Measurements from ENCODE around the gene CLIC4.
"Not testable (repeated sequence)": the region's sequence is repeated elsewhere in the genome, so short reads cannot be mapped to it uniquely, and the experiment has no call there.

The CLIC4 gene

DNA sequence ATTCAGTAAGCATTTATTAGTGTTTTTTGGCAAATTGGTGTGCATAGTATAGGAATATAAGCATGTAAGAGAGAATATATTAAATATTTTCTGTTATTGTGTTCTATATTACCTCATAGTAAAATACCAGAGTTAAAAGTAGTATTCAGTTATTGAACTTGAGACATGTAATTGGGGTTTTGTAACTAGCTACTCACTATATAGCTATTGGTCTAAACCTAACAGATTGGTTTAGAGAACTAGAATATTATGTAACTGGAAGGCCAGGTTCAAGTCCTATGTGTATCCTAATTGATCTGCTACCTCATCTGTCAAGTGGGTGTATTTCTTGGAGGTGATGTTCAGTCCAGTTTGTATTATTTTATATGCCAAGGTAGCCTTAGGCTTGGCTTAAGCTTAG is 26.3 kb downstream of the CLIC4 start:
- DNase-seq (ENCODE audit: low read depth in 2 of 2), result no peak

DNA sequence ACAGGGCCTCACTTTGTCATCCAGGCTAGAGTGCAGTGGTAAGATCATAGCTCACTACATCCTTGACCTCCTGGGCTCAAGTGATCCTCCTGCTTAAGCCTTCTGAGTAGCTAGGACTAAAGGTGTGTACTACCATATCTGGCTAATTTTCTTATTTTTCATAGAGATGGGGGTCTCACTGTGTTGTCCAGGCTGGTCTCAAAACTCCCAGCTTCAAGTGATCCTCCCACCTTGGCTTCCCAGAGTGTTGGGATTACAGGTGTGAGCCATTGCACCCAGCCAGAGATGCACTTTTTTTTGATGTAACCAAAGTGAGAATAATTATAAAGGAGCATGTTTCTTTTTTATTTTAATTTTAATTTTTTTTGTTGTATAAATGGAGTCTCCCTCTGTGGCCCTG is 28.4 kb downstream of the CLIC4 start:
- no peak for DNase-seq (ENCODE audit: low read depth in 2 of 2)

DNA sequence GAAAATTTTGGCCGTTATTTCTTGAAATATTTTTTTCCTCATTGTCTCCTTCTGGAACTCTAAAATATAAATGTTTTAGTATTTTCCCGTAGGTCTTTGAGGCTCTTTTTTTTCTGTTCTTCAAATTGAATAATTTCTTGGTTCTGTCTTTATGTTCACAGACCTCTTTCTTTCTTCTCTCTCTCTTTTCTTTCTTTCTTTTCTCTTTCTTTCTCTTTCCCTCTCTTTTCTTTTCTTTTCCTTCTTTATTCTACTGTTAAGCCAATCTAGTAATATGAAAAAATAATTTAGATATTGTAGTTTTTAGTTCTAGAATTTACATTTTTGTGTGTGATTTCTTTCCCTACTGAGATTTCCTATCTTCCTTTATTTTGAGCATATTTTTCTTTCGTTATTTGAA is 30.1 kb downstream of the CLIC4 start:
- DNase-seq (ENCODE audit: low read depth in 2 of 2), result no peak

DNA sequence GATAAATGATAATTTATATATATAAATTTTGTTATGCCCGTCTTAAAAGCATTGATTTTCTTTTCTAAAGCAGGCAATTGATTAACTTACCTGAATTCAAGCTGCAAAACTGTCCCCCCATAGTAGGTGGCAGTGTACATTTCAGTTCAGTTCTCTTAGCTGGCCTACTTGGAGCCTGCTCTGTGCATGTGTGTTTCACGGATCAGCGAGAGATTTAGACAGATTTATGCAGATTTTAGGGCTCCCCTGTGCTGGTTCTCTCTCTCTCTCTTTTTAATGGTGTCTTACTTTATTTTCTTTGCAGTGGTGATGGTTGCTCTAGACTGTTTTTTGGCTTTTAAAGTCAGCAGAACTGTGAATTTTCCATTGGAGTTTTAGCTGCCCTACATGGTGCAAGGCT is 30.7 kb downstream of the CLIC4 start:
- no peak for DNase-seq (ENCODE audit: low read depth in 2 of 2)

DNA sequence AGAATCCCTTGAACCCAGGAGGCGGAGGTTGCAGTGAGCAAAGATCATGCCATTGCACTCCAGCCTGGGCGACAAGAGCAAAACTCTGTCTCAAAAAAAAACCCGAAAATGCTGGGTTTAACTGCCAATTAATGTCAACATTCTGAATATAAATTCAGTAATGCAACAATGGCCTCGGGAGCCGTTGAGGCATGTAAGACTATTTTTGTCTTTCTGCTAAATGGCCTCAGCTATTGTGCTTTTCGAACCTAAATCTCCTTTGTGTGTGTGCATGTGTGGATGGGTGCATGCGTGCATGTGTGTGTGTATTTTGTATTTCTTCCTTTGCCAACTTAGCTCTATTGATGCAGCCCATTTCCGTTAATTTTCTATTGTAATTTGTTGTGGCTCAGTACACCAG is 31.6 kb downstream of the CLIC4 start:
- no peak for DNase-seq (ENCODE audit: low read depth in 2 of 2)

DNA sequence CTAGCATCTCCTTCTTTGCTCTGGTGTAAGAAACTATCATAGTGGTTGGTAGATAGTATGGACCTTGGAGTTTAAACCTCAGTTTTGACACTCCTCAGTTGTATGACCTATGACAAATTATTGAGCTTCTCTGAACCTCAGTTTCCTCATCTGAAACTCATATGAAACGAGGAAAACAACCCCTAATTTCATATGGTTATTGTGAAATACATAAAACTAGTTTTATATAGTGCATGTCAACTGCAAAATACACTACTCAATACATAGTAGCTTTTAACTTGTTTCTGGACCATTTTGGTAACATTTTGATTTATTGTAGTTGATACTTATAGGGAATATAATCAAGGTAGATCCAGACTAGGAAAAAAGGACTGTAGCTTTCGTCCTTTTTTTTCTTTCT is 32.9 kb downstream of the CLIC4 start:
- DNase-seq (ENCODE audit: low read depth in 2 of 2), result no peak

DNA sequence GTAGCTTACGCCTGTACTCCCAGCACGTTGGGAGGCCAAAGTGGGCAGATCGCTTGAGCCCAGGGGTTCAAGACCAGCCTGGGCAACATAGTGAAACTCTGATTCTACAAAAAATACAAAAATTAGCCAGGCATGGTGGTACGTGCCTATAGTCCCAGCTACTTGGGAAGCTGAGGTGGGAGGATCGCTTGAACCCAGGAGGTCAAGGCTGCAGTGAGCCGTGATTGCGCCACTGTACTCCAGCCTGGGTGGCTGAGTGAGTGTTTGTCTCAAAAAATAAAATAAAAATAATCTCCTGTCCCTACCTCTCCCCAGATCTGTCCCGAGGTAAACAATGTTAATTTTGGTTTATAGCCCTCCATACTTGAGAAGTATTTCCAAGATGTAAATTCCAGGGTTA is 34.0 kb downstream of the CLIC4 start:
- not testable (repeated sequence) for DNase-seq (ENCODE audit: low read depth in 2 of 2)

DNA sequence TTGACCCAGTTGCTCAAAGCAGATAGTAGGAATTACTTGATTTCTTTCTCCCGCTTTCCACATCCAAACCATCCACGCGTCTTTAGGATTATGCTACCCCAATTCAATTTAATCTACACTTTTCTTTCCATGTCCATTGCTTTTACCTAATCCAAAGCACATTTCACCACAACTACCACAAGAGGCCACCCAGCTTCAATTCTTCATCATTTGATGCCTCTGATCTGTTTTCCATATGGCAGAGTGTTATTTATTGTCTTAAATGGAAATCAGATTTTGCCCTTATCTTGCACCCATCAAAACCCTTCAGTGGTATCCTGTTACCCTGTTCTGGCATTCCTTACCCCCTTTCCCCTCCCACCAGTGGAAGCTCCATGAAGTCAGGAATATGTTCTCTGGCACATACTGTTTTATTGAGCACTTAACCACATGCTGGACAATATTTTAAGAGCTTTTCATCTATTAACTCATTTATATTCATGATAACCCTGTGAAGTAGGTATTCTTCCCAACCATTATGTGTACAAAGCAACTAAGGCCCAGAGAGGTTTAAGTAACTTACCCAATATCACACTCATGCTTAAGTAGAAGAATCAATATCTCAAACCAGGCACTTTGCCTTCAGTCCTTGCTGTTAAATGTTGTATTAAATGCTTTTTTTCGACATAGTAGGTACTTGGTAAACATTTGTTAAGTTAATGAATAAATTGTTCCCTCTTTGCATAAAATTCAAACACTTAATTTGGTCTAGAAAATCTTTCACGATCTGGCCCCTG is 34.6 kb downstream of the CLIC4 start:
- no peak for DNase-seq (ENCODE audit: low read depth in 2 of 2)

DNA sequence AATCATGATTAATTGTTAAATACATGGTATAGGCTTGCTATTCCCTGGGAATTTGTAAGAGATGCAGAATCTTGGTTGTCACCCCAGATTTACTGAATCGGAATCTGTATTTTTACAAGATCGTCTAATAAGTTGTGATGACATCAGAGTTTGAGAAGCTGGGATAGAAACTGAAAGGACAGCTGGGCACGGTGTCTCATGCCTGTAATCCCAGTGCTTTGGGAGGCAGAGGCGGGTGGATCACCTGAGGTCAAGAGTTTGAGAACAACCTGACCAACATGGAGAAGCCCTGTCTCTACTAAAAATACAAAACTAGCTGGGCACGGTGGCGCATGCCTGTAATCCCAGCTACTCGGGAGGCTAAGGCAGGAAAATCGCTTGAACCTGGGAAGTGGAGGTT is 35.4 kb downstream of the CLIC4 start:
- DNase-seq (ENCODE audit: low read depth in 2 of 2), result not testable (repeated sequence)

DNA sequence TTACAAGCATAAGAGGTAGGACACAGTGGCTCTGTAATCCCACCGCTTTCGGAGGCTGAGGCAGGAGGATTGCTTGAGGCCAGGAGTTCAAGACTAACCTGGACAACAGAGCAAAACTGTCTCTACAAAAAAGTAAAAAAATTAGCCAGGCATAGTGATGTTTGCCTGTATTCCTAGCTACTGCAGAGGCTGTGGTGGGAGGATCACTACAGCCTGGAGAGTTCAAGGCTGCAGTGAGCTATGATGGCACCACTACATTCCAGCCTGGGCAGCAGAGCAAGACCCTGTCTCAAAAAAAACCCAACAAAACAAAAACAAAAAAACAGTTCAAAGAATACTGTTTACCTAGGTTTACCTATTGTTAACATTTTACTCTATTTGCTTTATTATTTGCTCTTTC is 37.4 kb downstream of the CLIC4 start:
- DNase-seq (ENCODE audit: low read depth in 2 of 2), result no peak

DNA sequence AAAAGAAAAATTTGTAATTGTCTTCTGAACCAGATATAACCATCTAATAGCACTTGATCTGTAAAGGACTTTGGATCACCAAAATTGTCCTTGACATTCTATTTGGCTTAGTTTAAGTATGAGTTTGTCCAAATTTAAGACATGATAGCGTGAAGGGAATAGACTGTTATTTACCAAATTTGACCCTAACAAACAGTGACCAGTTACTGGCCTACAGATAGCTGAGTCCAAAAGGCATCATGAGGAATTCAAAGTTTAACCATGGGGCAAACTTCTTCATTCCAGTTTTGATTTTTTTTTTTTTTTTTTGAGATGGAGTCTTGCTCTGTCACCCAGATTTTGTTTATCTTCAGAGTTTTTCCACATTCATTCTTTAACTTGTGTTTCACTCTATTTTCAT is 38.5 kb downstream of the CLIC4 start:
- no peak for DNase-seq (ENCODE audit: low read depth in 2 of 2)

DNA sequence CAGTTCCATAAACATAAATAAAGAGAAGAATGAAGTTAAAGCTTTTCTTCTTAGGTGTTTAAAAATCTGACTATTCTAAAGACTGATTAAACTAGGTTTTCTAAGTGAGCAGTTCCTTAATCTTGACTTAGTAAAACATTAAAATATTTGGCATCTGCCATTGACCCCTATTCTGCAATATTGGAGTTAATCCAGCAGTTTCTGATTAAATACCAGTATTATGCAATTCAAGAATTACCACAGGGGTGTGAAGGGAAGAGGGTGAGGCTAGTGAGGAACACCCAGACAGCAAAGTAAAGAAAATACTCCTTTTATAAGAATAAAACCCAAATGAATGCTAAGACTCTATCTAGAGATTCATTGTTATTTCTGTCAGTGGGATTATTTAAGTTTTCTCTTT is 40.9 kb downstream of the CLIC4 start:
- DNase-seq (ENCODE audit: low read depth in 2 of 2), result no peak

DNA sequence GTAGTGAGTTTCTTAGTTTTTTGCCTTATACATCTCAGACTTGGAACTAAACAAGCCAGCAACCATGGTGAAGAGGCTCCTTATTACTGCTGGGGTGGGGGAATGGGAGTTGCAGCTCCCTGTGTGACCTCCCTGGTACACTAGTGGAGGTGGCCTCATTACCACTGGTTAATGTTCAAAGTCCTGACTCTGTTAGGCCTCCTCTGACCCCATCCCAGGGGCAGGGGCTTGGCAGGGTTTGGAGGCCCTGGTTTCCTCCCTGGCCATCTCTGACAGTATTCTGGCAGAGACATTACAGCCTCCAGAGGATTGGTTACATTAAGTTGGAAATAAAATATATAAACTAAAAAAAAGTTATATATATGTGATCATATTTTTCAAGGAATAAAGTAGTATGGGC is 45.2 kb downstream of the CLIC4 start:
- no peak for DNase-seq (ENCODE audit: low read depth in 2 of 2)

DNA sequence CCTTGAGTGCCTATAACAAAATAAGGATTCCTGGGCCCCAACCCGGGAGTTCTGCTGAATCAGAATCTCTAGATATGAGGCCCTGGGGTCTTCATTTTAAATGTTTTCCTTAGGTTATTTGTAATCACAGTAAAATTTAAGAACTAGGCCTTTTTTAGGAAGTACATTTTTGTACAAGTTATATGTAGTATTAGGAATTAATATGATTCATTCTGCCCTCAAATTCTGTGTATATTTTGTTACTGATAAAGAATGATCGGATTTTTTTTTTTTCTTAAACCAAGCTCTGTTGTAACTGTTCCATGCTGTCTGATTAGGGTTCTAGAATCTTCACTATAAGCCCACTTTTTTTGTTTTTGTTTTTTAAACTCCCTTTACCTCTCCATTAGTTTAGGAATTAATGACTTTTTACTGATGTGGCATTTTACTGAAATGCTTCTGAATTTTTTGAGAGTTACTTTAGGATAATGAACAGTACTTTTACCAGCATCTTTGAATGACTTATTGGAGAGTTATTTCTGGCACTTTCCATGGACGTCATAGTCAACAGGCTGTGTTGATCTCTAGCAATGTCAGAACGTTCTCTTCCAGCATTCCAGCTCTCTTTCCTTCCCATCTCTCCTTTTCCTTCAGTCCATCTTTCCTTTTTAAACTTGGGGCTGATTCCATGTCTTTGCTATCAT is 48.3 kb downstream of the CLIC4 start:
- no peak for DNase-seq (ENCODE audit: low read depth in 2 of 2)

DNA sequence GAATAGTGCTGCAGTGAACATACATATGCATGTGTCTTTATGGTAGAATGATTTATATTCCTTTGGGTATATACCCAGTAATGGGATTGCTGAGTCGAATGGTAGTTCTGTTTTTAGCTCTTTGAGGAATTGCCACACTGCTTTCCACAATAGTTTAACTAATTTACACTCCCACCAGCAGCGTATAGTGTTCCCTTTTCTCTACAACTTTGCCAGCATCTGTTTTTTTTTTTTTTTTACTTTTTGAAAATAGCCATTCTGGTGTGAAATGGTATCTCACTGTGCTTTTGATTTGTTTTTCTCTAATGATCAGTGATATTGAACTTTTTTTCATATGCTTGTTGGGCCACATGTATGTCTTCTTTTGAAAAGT is 48.9 kb downstream of the CLIC4 start:
- not testable (repeated sequence) for DNase-seq (ENCODE audit: low read depth in 2 of 2)

DNA sequence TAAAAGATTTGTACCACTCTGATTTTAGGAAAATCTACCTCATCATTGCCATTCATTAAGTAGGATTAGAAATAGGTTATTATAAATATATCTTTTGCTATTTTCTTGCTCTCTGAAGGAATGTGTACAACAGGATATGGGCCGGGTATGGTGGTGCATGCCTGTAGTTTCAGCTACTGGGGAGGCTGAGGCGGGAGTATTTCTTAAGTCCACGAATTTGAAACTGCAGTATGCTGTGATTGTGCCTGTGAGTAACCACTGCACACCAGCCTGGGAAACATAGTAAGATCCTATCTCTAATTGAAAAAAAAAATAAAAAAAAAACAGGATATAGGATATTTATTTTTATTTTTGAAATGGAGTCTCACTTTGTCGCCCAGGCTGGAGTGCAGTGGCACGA is 50.0 kb downstream of the CLIC4 start:
- DNase-seq (ENCODE audit: low read depth in 2 of 2), result no peak

DNA sequence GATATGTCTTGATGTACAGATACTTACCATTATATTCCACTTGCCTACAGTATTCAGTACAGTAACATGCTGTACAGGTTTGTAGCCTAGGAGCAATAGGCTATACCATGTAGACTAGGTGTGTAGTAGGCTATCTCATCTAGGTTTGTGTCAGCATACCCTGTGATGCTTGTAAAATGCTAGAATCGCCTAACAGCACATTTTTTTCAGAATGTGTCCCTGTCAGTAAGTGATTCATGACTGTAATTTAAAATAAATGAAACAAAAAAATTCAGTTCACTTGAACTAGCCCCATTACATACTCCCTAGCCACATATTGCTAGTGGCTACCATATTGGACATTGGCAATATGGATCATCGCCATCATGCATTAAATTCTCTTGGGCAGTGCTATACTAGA is 51.3 kb downstream of the CLIC4 start:
- no peak for DNase-seq (ENCODE audit: low read depth in 2 of 2)

DNA sequence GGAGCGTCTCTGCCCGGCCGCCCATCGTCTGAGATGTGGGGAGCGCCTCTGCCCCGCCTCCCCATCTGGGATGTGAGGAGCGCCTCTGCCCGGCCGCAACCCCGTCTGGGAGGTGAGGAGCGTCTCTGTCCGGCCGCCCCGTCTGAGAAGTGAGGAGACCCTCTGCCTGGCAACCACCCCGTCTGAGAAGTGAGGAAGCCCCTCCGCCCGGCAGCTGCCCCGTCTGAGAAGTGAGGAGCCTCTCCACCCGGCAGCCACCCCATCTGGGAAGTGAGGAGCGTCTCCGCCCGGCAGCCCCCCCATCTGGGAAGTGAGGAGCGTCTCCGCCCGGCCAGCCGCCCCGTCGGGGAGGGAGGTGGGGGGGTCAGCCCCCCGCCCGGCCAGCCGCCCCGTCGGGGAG is 54.0 kb downstream of the CLIC4 start:
- DNase-seq (ENCODE audit: low read depth in 2 of 2), result not testable (repeated sequence)

DNA sequence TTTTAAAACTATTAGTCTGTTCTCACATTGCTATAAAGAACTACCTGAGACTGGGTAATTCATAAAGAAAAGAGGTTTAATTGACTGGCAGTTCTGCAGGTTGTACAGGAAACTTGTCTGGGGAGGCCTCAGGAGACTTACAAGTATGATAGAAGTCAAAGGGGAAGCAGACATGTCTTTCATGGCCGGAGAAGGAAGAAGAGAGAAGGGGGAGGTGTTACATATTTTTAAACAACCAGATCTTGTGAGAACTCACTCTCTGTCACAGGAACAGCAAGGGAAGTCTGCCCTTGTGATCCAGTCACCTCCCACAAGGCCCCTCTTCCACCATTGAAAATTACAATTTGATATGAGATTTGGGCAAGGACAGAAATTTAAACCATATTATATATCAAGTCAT is 55.9 kb downstream of the CLIC4 start:
- DNase-seq (ENCODE audit: low read depth in 2 of 2), result no peak

DNA sequence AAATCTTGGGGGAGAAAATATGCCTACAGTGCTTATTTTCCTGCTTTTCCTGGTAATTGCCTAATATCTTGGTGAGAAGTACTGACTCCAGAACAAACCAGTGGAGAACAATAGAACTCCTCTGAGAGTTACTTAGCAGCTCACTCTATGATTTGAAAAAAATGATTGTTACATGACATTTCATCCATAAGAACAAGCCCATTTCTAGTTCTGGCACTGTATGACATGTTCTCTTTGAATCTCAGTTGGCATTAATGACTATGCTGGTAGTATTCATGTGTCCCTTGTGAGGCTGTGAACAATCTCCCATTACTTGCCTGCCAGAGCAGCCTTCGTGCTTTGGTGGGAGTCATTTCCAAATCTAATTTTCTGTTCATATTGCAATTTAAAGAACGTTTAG is 58.0 kb downstream of the CLIC4 start:
- no peak for DNase-seq (ENCODE audit: low read depth in 2 of 2)

DNA sequence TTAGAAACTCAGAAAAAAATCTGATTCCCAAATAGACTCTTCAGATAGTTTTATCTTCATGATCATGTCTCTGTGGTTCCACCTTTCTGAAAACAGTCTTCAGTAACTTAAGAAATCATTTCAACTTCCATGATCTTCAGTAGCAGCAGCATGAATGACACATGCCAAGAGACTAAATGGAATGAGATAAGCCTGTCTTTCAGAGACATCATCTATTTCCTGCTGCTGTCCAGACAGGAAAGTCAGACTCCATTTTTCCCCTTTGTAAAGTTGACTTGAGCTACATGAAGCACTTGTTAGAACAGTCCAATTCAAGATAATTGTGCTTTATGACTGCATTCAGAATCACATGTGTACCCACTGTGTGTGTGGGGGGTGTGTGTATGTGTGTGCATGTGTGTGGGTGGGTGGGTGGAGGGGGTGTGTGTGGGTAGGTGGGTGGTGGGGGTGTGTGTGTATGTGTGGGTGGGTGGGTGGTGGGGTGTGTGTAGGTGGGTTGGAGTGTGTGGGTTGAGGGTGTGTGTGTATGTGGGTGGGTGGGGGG is 58.8 kb downstream of the CLIC4 start:
- no peak for DNase-seq (ENCODE audit: low read depth in 2 of 2)

DNA sequence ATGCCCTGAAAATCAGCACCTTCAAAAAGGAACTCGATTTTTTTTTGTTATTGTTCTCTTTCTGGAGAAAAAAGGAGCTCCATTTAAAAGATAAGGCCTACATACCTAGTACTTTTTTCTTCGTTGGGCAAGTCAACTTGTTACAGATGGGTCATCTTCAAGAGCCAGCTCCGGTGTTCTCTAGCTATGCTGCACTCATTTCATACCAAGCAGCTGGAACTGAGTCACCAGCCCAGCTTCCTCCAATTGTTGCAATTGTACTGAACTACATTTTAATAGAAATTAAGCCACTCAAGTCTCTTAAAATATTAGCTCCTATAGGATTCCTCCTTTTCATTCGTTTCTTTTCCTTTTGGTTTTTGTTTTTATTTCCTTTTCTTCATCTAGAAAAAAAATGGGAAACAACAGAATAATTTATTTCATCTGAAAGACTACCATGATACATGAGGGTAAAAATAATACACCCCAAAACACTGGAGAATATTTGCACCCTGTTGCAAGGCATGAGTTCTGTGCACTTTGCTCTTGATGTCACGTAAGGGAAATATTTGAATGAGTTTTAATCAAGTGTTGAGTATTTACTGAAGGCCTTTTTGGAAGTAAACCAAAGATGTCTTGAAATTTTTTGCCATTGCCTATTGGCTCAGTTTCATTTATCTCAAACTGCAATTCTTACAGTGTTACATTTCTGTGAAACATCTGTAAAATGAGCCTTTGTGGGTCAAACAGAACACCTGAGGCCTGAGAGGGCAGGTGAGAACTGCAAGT is 60.5 kb downstream of the CLIC4 start:
- no peak for DNase-seq (ENCODE audit: low read depth in 2 of 2)

DNA sequence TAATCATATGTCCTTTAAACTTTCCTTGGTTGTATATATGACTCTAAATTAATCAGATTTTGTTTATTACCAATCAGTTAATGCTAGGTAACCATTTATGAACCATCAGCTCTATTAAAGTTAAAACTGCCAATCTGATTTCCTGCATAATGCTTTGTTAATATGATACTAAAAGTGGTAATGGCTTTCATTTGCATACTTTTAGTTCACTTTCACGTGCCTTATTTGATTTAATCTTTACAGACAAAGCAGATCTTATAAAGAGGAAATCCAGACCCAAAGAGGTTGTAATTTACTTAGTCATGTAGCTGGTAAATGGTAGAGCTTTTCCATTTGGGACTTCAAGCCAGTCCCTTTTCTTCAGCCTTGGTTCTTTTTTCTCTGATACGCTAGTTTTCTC is 61.3 kb downstream of the CLIC4 start:
- no peak for DNase-seq (ENCODE audit: low read depth in 2 of 2)
